OCI-LY1 (cell line): ENCODE data around the gene FASTKD1.

Source experiments
- EZH2 ChIP-seq: fragments of 200-600 bp; sonication (generic), shearing (Covaris generic); IDR thresholded peaks from 2 replicates; pipeline ENCODE4 v1.8.0; 2017; ENCODE audit warnings: borderline replicate concordance, mixed run types, mild to moderate bottlenecking, antibody characterized with exemption, low read length, moderate library complexity, mixed read lengths
- TF ChIP-seq, protein P1 (sequence below): fragments of 200-600 bp; sonication (generic), shearing (Covaris generic); IDR thresholded peaks from 2 replicates; pipeline ENCODE4 v1.5.1; 2017; ENCODE audit warnings: mild to moderate bottlenecking, antibody characterized with exemption, low read length, moderate library complexity, mixed read lengths

DNA sequence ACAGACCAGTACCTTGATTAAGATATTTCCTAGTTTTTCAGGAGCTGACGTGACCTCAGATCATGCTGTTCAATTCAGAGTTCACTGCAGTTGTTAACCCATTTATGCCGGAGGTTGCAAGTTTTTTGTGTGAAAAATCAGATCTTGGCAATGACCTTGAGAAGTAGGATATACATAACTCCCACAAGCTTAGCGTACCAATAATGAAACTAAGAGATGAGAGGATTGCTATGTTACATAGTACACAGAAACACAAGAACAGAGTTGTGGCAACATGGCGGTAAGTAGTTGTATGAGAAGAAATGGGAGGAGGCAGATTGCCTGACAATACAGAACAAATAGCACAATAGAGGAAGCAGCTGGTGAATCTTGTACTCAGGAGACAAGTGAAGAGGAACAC is 49.6 kb upstream of the FASTKD1 start:
- TF ChIP-seq, protein P1, sequence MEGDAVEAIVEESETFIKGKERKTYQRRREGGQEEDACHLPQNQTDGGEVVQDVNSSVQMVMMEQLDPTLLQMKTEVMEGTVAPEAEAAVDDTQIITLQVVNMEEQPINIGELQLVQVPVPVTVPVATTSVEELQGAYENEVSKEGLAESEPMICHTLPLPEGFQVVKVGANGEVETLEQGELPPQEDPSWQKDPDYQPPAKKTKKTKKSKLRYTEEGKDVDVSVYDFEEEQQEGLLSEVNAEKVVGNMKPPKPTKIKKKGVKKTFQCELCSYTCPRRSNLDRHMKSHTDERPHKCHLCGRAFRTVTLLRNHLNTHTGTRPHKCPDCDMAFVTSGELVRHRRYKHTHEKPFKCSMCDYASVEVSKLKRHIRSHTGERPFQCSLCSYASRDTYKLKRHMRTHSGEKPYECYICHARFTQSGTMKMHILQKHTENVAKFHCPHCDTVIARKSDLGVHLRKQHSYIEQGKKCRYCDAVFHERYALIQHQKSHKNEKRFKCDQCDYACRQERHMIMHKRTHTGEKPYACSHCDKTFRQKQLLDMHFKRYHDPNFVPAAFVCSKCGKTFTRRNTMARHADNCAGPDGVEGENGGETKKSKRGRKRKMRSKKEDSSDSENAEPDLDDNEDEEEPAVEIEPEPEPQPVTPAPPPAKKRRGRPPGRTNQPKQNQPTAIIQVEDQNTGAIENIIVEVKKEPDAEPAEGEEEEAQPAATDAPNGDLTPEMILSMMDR: no peak
- no peak for TF ChIP-seq EZH2
